NB4 (cell line): ENCODE data around the gene OOSP2.

ENCODE experiments used
- TF ChIP-seq, protein P1 (sequence below): IDR thresholded peaks from one replicate; pipeline ENCODE4 v1.5.1; 2012; ENCODE audit warnings: low read depth, low read length
- TF ChIP-seq, protein P2 (sequence below): IDR thresholded peaks from 2 replicates; pipeline ENCODE4 v1.6.1; 2011; ENCODE audit warnings: low read depth, low read length

DNA sequence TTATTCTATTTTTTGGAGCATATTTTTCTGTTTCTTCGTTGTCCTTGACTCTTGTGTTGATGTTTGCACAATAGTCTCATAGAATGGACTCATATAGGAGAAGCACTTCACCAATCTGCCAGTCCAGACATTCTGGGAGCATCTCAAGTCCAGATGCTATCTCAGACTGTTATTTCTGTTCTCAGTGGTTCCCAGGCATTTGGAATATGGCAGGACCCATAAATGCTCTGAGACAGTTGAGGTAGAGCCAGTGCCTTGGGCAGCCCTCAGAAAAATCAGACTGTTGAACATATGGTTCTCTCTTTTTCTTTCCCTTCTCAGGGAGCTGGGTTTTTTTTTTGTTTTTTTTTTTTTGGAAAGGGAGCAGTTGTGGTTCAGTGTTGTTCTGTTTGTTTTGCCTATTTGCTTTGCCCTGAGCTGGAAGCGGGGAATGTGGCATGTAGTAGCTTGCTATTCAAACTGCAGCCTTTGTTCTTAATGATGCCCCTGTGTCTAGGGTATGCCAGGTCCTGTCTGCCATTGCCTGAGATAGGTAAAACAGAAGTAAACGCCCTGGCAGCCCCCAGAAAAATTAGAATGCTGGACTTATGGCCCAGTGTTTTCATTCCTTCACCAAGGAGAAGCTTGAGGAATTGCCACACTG lies 44.5 kb downstream of the OOSP2 start:
- TF ChIP-seq, protein P1, sequence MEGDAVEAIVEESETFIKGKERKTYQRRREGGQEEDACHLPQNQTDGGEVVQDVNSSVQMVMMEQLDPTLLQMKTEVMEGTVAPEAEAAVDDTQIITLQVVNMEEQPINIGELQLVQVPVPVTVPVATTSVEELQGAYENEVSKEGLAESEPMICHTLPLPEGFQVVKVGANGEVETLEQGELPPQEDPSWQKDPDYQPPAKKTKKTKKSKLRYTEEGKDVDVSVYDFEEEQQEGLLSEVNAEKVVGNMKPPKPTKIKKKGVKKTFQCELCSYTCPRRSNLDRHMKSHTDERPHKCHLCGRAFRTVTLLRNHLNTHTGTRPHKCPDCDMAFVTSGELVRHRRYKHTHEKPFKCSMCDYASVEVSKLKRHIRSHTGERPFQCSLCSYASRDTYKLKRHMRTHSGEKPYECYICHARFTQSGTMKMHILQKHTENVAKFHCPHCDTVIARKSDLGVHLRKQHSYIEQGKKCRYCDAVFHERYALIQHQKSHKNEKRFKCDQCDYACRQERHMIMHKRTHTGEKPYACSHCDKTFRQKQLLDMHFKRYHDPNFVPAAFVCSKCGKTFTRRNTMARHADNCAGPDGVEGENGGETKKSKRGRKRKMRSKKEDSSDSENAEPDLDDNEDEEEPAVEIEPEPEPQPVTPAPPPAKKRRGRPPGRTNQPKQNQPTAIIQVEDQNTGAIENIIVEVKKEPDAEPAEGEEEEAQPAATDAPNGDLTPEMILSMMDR = no peak
- TF ChIP-seq, protein P2, sequence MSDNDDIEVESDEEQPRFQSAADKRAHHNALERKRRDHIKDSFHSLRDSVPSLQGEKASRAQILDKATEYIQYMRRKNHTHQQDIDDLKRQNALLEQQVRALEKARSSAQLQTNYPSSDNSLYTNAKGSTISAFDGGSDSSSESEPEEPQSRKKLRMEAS = no peak
